T-helper 2 cell (primary cell): ENCODE measurements around the gene HRG.

Source experiments
- DNase-seq, 5 experiments: peaks; one replicate each; pipeline versions ENCODE4 v3.0.0 to v3.0.0-alpha.2; 2012 to 2022

HRG gene

DNA sequence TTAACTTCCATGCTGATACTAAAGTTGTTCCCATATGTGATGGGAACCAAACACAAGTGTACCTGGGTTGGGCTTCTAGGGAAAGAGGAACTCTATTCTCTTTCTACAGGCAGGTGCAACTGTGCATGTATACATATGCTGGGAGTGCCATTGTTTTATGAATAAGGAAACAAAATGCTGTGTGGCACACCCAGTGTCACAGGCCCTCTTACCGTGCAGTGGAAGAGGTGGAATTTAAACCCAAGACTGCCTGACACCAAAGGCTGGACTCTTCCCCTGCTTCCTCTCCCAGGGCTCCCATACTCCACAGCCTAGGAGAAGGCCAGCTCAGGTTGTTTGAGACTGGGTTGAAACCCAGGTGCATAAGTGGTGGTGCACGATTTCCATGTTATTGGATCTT, 27.6 kb upstream of the HRG start:
- no peak for DNase-seq

DNA sequence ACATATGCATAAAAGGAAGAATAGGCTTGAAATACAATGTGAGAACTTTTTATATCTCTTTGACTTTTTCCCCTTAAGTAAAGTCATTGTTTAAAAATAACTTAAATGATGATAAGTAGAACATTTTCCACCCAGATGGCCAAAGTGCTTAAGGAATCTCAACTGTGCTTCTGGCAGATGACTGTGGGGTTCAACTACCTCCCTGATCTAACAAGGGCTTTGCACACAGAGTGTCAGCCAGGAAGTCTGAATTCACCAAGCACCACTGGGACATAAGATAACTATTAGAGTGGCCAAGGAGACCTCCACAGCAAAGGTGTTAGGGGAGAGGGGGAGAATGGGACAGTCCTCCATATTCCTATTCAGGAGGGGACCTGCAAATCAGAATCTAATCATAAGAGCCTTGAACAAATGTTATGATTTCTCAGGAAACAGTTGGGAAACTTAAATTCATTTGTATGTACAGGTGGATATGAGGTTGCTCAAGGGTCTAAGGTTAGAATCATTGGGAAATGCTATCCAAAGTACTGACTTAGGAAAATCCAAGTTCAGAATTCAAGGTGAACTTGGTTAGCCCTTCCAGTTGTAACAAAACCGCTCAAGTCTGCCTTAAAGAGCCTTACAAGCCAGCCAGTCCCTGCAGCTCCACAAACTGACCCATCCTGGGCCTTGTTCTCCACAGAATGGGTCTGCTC, 25.9 kb upstream of the HRG start, which contains the start of gene FETUB:
Gene FETUB, plus strand, starts transcription at position 622 of the 695 bp plus-strand sequence. Its CDS starts 62 bp downstream, at position 684.
- DNase-seq, result no peak

DNA sequence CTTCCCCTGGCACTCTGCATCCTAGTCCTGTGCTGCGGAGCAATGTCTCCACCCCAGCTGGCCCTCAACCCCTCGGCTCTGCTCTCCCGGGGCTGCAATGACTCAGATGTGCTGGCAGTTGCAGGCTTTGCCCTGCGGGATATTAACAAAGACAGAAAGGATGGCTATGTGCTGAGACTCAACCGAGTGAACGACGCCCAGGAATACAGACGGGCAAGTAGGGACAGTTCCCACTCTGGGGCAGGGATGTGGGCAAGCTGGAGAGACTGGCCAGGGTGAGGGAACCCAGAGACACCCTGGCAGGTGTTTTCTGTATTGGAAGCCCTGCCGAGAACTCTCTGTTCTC, 25.4 kb upstream of the HRG start:
- no peak for DNase-seq

DNA sequence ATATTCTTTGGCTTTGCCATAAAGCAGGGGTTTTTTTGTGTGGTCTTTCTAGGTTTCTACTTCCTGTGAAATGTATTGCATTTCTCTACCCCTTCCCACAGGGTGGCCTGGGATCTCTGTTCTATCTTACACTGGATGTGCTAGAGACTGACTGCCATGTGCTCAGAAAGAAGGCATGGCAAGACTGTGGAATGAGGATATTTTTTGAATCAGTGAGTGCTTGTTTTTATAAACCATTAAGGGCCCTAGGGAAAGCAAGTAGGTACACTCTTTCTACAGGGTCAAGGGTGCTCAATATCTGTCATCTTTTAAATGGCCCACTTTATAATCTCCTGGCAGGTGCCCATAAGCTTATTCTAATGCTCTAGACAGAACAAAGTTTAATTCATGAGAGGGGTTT, 24.9 kb upstream of the HRG start:
- DNase-seq, result no peak

DNA sequence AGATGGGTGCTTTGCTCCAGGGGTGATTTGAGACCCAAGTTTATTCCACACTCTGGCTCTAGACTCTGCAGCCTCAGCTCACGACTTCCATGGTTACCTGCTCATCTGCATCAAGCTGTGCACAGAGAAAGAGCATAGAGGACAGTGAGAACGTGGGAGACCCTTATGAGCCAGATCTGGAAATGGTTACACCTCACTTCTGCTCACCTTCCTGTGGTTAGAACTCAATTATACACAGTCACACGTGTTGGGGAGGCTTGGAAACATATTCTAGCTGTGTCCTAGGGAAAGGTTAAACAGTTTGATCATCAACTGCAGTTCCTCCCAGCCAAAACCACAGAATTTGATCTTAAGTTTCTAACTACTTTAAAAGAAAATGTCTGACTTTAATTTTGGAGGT, 23.8 kb upstream of the HRG start:
- no peak for DNase-seq

DNA sequence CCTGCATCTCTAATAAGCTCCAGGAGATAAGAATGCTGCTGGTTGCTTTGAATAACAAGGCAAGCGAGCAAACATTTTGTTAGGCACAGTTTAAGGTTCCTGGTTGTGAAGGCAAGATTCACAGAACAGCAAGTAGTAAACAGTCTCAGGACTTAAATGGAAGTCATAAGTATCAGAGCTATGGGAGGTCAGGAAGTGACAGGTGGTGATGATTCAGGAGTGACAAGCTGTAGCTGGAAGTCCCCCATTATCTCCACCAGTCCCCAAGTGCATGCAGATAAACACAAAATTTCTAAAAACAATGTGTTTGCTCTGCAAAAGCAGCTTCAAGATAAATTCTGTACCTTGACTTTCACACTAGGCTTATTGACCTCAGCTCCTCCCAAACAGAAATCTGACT, 22.3 kb upstream of the HRG start:
- no peak for DNase-seq

DNA sequence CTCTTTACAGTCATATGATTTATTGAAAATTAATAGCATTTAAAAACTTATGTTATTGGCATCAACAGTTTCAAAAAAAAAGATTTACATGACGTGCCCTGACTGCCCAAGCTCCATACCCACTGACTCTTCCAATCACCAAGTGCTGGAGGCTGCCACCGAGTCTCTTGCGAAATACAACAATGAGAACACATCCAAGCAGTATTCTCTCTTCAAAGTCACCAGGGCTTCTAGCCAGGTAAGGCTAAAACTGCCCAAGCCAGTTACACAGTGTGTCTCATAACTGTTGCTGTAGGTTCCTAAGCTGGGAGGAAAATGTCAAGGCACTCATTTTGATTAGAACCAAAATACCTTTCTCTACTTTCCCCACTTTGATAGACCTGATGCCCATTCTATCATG, 21.1 kb upstream of the HRG start:
- no peak for DNase-seq

DNA sequence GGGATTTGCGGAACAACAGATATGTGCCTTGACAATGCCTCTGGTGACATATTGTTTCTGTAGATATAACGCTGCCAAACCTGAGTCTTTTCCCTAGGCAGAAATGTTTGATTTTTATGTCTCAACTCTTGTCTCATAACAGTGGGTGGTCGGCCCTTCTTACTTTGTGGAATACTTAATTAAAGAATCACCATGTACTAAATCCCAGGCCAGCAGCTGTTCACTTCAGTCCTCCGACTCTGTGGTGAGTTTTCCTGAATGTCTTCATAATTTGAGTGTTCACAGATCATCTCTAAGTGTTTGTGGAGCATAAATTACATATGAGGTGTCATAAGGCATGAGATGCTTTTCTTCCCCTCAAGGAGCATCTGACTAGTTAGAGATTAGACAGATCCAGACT, 19.7 kb upstream of the HRG start:
- DNase-seq, result no peak

DNA sequence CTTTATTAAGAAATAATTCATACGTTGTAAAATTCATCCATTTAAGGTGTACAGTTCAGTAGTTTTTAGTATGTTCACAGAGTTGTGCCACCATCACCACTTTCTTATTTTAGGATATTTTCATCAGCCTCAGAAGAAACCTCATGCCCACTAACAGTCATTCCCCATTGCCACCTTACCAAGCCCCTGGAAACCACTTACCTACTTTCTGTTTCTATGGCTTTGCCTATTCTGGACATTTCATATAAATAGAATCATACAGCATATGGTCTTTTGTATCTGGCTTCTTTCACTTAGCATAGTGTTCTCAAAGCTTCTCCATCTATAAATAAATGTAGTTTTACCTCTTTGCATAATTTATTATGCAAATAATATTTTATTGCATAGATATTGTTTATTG, 19.0 kb upstream of the HRG start:
- DNase-seq, result no peak

DNA sequence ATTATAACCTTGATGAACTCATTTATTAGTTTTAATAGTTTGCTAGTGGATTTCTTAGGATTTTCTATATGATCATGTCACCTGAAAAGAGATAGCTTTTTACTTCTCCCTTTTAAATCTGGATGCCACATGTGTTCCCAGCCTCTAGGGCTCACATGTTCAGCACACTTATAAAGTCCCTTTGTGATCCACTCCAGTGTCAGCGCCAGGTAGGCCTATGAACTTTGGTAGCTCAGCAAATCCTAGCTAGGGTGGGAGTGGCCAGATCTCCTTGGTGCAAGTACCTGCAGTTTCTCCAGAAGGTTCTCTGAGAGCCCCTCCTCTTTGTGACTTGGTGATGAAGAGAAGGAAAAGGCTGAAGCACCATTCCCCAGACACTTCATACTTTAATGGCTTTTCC, 17.0 kb upstream of the HRG start:
- DNase-seq, result no peak

DNA sequence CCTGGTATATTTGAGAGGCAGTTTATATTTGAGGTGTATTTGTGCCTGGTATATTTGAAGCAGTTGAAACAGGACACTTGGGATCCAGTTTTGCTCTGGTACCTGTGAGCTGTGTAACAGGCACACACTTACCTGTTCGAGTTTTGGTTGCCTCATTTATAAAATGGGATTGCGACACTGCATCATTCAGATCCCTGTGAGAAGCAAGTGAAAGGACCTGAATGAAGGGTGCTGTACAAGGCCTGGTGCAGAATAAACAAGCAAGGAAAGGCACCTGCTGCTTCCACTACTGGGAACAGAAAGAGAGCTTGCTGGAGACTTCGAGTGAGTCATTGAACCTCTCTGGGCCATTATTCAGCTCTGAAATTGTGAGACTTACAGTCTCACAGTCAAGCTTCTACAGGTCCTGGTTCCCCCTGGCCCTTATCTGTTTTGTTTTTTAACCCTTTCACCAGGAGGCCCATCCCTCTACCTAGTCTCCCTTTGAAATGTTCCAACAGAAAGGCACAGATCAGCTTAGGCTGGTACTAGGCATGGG, 14.1 kb upstream of the HRG start:
- DNase-seq, result no peak

DNA sequence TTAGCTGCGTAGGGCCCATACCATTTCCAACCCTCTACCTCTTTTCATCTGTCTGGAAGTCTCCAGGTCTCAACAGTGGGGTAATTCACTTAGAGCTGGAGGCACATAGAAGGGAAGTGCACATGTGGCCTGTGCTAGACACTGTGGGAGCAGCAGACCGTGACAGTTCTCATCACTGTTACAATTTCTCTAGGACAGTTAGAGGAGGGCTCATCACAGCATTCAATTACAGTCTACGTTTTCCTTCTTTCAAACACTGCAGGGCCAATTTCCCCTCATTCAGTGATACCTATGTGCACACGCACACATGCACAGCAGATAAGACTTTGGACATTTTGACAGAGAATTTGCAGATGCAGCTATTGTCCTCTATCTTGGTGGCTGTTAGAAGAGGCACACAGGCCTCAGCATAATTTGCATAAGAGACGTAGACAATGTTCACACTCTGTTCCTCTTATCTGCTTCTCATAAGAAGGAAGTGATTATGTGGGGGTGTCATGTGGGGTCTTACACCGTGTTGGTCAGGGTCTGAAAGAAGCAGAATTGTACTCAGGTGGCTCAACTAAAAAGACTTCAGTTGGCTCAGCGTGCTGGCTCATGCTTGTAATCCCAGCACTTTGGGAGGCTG, 12.6 kb upstream of the HRG start:
- no peak for DNase-seq

DNA sequence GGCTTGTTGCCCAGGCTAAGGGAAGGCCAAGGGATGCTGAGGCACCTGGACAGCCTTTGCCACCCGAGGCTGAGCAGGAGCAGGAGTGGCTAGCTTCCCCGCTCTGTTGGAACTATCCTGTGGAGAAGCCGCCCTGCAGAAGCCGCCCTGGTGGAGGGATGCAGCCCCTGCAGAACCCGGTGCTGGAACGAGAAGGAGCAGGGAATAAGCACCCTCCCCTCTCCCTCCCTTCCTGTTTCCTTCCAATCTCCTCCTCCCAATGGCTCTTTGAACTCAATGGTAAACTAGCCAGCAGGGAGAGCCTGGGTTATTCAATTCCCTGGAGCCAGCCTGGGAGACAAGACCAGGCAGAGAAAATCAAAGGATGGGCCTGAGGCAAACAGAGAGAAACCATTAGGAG, 11.8 kb upstream of the HRG start:
- no peak for DNase-seq

DNA sequence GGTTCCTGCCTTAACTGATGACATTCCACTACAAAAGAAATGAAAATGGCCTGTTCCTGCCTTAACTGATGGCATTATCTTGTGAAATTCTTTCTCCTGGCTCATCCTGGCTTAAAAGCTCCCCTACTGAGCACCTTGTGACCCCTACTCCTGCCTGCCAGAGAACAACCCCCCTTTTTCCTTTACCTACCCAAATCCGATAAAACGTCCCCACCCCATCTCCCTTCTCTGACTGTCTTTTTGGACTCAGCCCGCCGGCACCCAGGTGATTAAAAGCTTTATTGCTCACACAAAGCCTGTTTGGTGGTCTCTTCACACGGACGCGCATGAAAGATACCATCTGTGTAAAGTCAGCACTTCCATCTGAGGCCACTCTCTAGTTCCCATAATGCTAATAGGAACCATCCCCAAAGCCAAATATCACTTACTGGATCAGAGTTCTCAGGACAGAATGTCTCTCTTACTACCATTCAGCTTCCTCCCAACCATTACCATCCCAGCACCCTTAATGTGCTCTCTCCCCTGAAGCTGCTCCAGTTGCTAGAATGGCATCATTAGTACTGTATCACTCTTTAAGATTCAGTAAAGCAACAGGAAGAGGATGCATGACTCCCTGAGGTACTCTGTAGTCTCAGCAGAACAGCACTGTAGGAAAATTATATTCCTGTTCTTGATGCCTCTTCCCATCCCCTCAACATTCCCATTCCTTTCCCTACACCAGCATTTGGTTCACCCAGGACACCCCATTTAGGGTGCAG, 2.3 kb upstream of the HRG start:
- DNase-seq, result no peak

DNA sequence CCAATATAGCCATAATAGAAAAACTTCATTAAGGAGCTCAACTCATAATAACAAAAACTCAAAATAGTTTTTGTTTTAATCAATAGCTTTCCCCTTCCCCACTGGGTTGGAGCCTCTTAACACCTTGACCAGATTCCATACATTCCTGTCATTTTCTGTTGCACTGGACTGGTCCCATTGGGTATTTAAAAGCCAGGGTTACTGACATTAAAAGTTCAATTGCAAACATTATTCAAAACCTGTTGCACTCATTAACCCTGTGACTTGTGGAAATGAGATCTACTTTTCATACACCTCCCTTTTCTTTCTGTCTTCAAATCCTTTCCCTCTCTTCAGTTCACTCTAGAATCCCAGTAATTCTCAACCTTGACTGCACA, 1.7 kb upstream of the HRG start:
- DNase-seq, result no peak

DNA sequence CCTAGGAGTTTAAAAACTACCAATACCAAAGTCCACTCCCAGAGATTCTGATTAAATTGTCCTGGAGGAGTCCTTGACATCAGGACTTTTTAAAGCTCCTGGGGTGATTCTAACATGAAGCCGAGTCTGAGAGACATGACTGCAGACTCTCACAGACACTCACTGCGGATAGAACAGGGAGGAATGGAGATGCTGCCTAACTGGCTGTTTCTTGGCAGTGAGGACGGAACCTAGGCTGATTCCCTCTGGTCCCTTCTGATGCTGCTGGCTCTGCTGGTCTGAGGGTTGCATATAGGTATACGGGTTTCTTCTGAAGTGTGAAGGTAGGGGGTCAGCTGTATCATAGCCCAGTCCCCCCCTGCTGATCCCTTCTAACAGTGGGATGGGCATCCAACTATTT, 1.3 kb upstream of the HRG start:
- no peak for DNase-seq

DNA sequence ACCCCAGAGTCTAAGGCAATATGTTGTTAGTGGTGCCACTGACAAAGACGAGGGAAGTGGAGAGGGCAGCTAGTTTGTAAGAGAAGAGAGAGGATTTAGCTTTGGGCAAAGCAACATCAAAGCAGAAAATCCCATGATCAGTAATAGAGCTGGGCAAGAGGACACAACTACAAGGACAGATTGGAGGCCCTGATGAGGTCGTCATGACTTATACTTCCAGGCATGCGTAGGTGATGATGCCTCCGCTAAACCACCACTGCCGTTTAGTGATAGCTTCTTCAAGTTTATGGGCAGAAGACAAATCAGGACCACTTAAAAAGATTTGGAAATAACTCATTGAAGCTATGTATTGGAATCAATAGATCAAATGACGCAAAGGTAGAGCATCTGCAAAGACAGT, 2.6 kb downstream of the HRG start:
- DNase-seq, result no peak

DNA sequence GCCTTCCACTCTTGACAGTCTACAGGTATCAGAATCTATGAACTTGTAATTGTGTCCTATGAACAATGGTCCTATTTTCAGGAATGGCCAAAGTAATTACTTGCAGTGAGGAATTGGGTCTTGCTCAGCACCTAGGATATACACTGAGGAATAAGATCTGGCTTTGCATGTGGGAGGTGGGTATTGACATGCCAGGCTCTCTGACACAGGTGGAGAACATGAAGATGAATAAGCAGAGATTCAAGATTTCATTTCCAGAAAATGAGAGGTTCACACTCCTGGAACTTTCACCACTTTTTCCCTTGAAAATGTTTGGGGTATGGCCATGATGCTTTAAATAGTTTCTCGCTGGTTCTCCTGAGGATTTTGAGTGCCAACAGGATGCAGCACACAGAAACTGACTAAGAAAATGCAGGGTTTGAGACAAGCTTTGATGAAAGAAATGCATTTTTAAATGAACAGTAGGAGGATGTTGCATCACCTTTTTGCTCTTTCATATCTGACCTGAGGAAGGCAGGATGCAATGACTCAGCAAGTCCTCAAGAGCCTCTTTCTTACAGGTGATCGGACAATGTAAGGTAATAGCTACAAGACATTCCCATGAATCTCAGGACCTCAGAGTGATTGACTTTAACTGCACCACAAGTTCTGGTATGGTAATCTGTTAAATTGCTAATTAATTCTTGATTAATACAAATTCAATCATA, 3.7 kb downstream of the HRG start:
- peak in 1 of 5 experiments; percentile 35 for DNase-seq

DNA sequence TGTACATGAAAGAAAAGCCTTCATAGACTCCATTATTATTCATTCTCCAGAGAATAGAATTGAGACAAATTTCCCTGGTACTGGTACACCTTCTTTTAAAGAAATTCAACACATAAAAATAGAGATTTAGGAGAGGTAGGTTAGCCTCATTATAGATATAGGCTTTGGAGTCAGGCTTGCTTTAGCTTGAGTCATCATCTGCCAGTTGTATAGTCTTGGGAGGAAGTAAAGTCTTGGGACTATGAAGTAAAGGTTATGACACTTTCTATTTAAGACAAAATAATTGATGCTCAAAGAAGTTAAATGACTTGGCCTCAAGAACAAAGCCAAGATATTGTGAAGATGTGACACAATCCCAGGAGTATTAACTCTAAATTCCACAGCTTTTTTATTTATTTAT, 4.3 kb downstream of the HRG start:
- DNase-seq, result no peak

DNA sequence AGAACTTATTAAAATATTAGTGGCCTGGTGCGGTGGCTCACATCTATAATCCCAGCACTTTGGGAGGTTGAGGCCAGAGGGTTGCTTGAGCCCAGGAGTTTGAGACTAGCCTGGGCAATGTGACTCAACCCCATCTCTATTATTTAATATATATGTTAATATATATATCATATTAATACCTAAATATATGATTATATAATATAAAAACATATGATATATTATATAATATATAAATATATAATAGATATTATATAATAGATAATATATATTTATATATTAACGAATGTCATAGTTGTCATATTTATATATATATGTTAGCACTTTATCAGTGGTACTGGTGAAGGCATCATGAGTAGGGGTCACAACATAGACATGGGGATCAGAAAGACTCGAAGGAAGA, 5.2 kb downstream of the HRG start:
- DNase-seq, result no peak

DNA sequence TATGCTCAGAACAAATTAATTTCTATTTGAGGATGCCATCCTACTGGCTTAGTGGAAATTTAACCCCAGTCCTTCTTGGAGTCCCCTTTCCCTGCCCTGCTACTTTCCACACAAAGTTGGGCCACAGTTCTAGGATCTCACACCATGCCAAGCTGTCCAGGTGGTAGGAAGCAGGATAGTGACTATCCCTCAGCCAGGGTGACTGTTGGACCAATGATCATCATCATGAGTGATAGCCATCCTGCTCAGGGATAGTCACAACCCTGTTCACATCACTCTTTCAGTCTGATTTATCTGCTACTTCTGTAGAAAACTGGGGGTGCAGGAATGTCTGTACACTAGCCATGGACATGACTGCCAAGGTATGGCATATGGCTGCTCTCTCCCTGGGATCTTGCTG, 12.8 kb downstream of the HRG start:
- no peak for DNase-seq

DNA sequence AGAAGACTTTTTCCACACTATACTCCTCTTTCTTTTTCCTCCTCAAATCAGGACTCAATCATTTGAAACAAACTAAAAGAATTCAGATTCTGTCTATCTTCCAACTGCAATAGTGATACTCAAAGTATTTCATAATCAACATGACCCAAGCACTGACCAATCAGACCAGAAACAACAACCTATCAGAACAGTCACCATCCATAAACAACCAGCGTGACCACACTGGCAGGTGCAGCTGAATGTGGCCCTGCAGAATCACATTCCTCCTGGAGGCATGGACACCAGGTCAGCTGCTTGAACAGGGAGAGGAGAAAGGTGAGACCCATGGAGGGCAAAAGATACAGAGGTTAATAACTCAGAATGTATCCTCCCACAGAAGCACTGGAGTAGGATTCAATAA, 13.3 kb downstream of the HRG start:
- no peak for DNase-seq

DNA sequence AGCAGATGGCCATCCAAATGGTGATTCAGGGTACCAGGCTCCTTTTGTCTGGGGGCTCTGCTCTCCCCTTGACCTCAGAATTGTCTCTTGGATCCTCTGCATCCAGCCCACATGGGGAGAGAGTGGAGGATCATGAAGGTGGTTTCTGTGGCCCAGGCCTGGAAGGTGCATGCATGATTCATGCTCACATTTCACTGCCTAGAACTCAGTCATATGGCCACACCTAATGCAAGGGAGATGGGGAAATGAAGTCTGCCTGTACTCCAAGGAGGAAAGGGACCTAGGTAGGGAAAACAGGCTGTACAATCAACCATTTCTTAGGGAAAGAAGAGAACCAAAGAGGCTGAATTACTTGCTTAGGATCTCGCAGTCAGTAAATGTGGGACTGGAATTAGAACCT, 15.1 kb downstream of the HRG start:
- DNase-seq, result no peak
